Spinal cord (tissue), 10 donors: ENCODE results near the gene TMED1. TPM values are rescaled to one million over a fixed set of nuclear protein-coding genes. Genes with fewer than 3 reads are reported as not detected.

Experiments
- DNase-seq, 6 donors: peaks; one replicate each; pipeline versions ENCODE4 v3.0.0 to v3.0.0-alpha.2; 2013 to 2015; ENCODE audit warnings: low spot score in 6 of 6, low read depth in 4 of 6
- H3K27ac ChIP-seq: one replicate; pipeline ENCODE4 v1.5.1; 2013; ENCODE audit warnings: low read depth, low read length, control low read depth
- H3K27me3 ChIP-seq: one replicate; pipeline ENCODE4 v1.6.1; 2013; ENCODE audit warnings: low read length; ENCODE audit not compliant: control insufficient read depth, insufficient read depth
- H3K36me3 ChIP-seq: one replicate; pipeline ENCODE4 v1.6.1; 2013; ENCODE audit warnings: low read length; ENCODE audit not compliant: control insufficient read depth, insufficient read depth
- H3K4me1 ChIP-seq: one replicate; pipeline ENCODE4 v1.6.1; 2013; ENCODE audit warnings: low read length; ENCODE audit not compliant: control insufficient read depth, insufficient read depth
- H3K4me3 ChIP-seq: one replicate; pipeline ENCODE4 v1.5.1; 2013; ENCODE audit warnings: low read depth, low read length, control low read depth
- H3K9me3 ChIP-seq: one replicate; pipeline ENCODE4 v1.6.1; 2013; ENCODE audit warnings: low read length; ENCODE audit not compliant: control insufficient read depth, insufficient read depth
- WGBS: methylation state at CpG from one replicate; pipeline ENCODE4 v1.1.5; 2013; ENCODE audit warnings: missing lambda C conversion rate; ENCODE audit not compliant: insufficient coverage; 5-methylcytosine and 5-hydroxymethylcytosine counted together
- polyA plus RNA-seq, 2 donors: library from polyadenylated mRNA; unstranded; fragments of 120-200 nt; gene quantifications; one replicate each; pipeline ENCODE4 v1.2.1, GENCODE V29; 2013; ENCODE audit not compliant: insufficient read length in 2 of 2
- total RNA-seq, 2 donors: library from RNA; depleted of rRNA in 1 of 2; stranded (reverse); fragments of 120-200 nt in 1 of 2; fragments of >200 nt in 1 of 2; gene quantifications; one replicate each; pipeline versions ENCODE4 v1.2.3 to v1.2.4, GENCODE V29; 2013 to 2014
- donor health status: healthy.

TMED1 gene
- total and polyA plus RNA-seq, 4 donors = 19.4 to 52.9 (median 36.3) TPM

GRCh38 chr19:10800488-10800887 lies 35.5 kb downstream of the TMED1 start:
- peak in 1 of 6 donors; percentile 9 for DNase-seq
- H3K27ac ChIP-seq = no peak overlapping the region
- 72% methylated on average over 5 of the region's 9 CpGs for WGBS

GRCh38 chr19:10797541-10798256 lies 38.3 kb downstream of the TMED1 start:
- no peaks in the 10 kb centered on the region for H3K27me3 ChIP-seq
- H3K36me3 ChIP-seq = peaks cover 94% of the 10 kb centered on the region
- H3K9me3 ChIP-seq = no peaks in the 10 kb centered on the region
- no peak overlapping the region for H3K4me3 ChIP-seq
- peaks cover 23% of the 10 kb centered on the region for H3K4me1 ChIP-seq
- peak in 1 of 6 donors; percentile 1 for DNase-seq
- 66% methylated on average over 16 of the region's 19 CpGs for WGBS
- H3K27ac ChIP-seq = no peak overlapping the region

More at GRCh38 chr19:10800488-10800887, 35.5 kb downstream of the TMED1 start:
- Histone ChIP-seq H3K36me3 (peaks cover 90% of the 10 kb centered on the region), H3K4me3 (no peak overlapping the region), H3K4me1 (peaks cover 23% of the 10 kb centered on the region), H3K9me3 (no peaks in the 10 kb centered on the region), H3K27me3 (no peaks in the 10 kb centered on the region)

- Histone ChIP-seq H3K27me3 (no peaks in the 10 kb centered on the region), H3K36me3 (peaks cover 93% of the 10 kb centered on the region), H3K4me1 (peaks cover 23% of the 10 kb centered on the region), H3K4me3 (no peak overlapping the region), H3K27ac (no peak overlapping the region), H3K9me3 (no peaks in the 10 kb centered on the region)
- 52% methylated on average over 13 of the region's 14 CpGs for WGBS
- DNase-seq = no peak
These were observed 38.9 kb downstream of the TMED1 start for GRCh38 chr19:10797078-10797477.

GRCh38 chr19:10796653-10797052 lies 39.4 kb downstream of the TMED1 start:
- H3K27me3 ChIP-seq = no peaks in the 10 kb centered on the region
- 56% methylated on average over 18 of the region's 19 CpGs for WGBS
- peak in 2 of 6 donors; percentile 3 to 38 for DNase-seq
- H3K4me3 ChIP-seq = no peak overlapping the region
- no peak overlapping the region for H3K27ac ChIP-seq
- peaks cover 93% of the 10 kb centered on the region for H3K36me3 ChIP-seq
- H3K4me1 ChIP-seq = peaks cover 23% of the 10 kb centered on the region
- H3K9me3 ChIP-seq = no peaks in the 10 kb centered on the region

DNA sequence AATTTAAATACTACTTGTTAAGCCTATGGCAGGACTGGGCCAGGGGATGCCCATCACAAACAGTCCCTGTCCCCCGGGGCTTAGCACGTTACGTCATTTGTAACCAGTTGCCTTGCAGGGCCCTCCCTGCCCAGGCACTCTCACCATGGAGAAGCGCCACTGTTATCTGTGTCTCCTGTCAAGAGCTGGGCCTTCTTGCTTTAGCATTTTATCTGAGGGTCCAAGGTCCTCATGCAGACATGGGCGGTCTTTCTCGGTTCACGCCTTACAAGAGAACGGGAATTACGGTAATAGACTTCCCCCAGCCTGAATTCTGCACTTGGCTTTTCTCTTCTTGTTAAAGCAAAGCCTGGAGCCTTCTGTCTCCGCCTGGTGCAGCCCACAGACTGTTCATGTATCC lies 46.1 kb downstream of the TMED1 start:
- WGBS = 94% methylated on average over 9 of the region's 10 CpGs
- no peak for DNase-seq
- Histone ChIP-seq H3K4me3 (no peak overlapping the region), H3K9me3 (no peaks in the 10 kb centered on the region), H3K27me3 (no peaks in the 10 kb centered on the region), H3K27ac (no peak overlapping the region), H3K4me1 (no peaks in the 10 kb centered on the region), H3K36me3 (peaks cover 97% of the 10 kb centered on the region)

GRCh38 chr19:10788146-10788545 lies 47.9 kb downstream of the TMED1 start:
- 98% methylated on average over 8 of the region's 8 CpGs for WGBS
- no peak for DNase-seq
- H3K36me3 ChIP-seq = peaks cover 95% of the 10 kb centered on the region

DNA sequence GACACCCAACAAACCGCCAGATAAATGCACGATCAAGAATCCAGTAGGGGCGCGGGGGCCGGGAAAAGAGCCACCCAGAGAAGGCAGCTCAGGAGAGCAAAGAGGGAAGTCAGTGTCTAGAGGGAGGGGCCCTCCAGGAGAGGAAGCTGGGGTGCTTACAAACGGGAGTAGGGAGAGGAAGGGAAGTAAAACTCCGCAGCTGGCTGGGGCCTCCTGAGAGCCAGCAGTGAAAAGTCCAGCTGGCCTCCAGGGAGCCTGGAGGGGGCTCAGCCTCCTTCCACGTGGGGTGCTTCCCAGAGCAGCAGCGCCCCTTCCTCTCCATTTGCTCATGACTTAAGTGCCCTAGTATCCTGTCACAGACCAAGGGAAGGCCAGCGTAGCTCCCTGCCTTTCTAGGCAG lies 51.8 kb downstream of the TMED1 start:
- H3K4me1 ChIP-seq = no peaks in the 10 kb centered on the region
- no peaks in the 10 kb centered on the region for H3K27me3 ChIP-seq
- H3K4me3 ChIP-seq = no peak overlapping the region
- no peak for DNase-seq
- 90% methylated on average over 10 of the region's 10 CpGs for WGBS
- H3K9me3 ChIP-seq = no peaks in the 10 kb centered on the region
- peaks cover 93% of the 10 kb centered on the region for H3K36me3 ChIP-seq
- H3K27ac ChIP-seq = no peak overlapping the region

More at GRCh38 chr19:10788146-10788545, 47.9 kb downstream of the TMED1 start:
- H3K9me3 ChIP-seq = no peaks in the 10 kb centered on the region
- H3K27me3 ChIP-seq = no peaks in the 10 kb centered on the region
- H3K4me3 ChIP-seq = no peak overlapping the region
- H3K4me1 ChIP-seq = no peaks in the 10 kb centered on the region
- H3K27ac ChIP-seq = no peak overlapping the region

GRCh38 chr19:10782795-10783194 lies 53.2 kb downstream of the TMED1 start:
- WGBS = 95% methylated on average over 13 of the region's 13 CpGs

More at GRCh38 chr19:10782795-10783194, 53.2 kb downstream of the TMED1 start:
- no peak overlapping the region for H3K4me3 ChIP-seq
- no peak overlapping the region for H3K27ac ChIP-seq
- no peaks in the 10 kb centered on the region for H3K4me1 ChIP-seq
- H3K9me3 ChIP-seq = no peaks in the 10 kb centered on the region
- no peaks in the 10 kb centered on the region for H3K27me3 ChIP-seq
- peaks cover 88% of the 10 kb centered on the region for H3K36me3 ChIP-seq
- DNase-seq = no peak
